RWPE2 (cell line): ENCODE results near the gene TMX2.
"Not testable (repeated sequence)": the region's sequence is repeated elsewhere in the genome, so short reads cannot be mapped to it uniquely, and the experiment has no call there.

ENCODE experiments used
- ATAC-seq: fragments of 200-7000 bp; cut with Tn5 transposase; 3 replicates; pipeline ENCODE4 v1.9.1; 2021; ENCODE audit warnings: low read depth
- DNase-seq: peaks from one replicate; pipeline ENCODE4 v3.0.0-alpha.2; 2020; ENCODE audit warnings: low spot score
- H3K27ac ChIP-seq: fragments of 450-650 bp; 2 replicates; pipeline ENCODE4 v1.5.1; 2017; ENCODE audit warnings: mild to moderate bottlenecking; ENCODE audit not compliant: poor library complexity, severe bottlenecking
- H3K27me3 ChIP-seq: fragments of 250-450 bp; sonication (Bioruptor Pico); 2 replicates; pipeline ENCODE4 v1.5.1; 2021; ENCODE audit warnings: mild to moderate bottlenecking, moderate library complexity; ENCODE audit not compliant: insufficient read depth, poor library complexity, severe bottlenecking
- H3K36me3 ChIP-seq: fragments of 250-450 bp; sonication (Bioruptor Pico); 2 replicates; pipeline ENCODE4 v1.5.1; 2020; ENCODE audit warnings: low read depth, mild to moderate bottlenecking, moderate library complexity
- H3K4me1 ChIP-seq: fragments of 250-450 bp; sonication (Bioruptor Pico); 2 replicates; pipeline ENCODE4 v1.5.1; 2021; ENCODE audit warnings: mild to moderate bottlenecking, moderate library complexity; ENCODE audit not compliant: insufficient read depth, poor library complexity, severe bottlenecking
- H3K4me3 ChIP-seq: fragments of 250-450 bp; sonication (Bioruptor Pico); 2 replicates; pipeline ENCODE4 v1.5.1; 2021; ENCODE audit warnings: mild to moderate bottlenecking, moderate library complexity; ENCODE audit not compliant: severe bottlenecking
- H3K9me3 ChIP-seq: fragments of 250-450 bp; sonication (Bioruptor Pico); 2 replicates; pipeline ENCODE4 v1.5.1; 2021; ENCODE audit warnings: mild to moderate bottlenecking, moderate library complexity; ENCODE audit not compliant: severe bottlenecking
- CTCF ChIP-seq: fragments of 450-650 bp; IDR thresholded peaks from one replicate; pipeline ENCODE4 v1.5.1; 2017; ENCODE audit warnings: mild to moderate bottlenecking, moderate library complexity; ENCODE audit not compliant: poor library complexity, severe bottlenecking

The TMX2 gene

GRCh38 chr11:57699813-57700212 lies 12.6 kb upstream of the TMX2 start:
- TF ChIP-seq CTCF = no peak
- no peaks in the 10 kb centered on the region for H3K27me3 ChIP-seq
- no peak for ATAC-seq
- H3K4me1 ChIP-seq = no peaks in the 10 kb centered on the region
- no peaks in the 10 kb centered on the region for H3K9me3 ChIP-seq
- no peak overlapping the region for H3K4me3 ChIP-seq
- no peak for DNase-seq
- H3K27ac ChIP-seq = no peak overlapping the region
- peaks cover 84% of the 10 kb centered on the region for H3K36me3 ChIP-seq

- Histone ChIP-seq H3K4me1 (no peaks in the 10 kb centered on the region), H3K36me3 (peaks cover 82% of the 10 kb centered on the region), H3K9me3 (no peaks in the 10 kb centered on the region), H3K27me3 (no peaks in the 10 kb centered on the region), H3K4me3 (no peak overlapping the region), H3K27ac (no peak overlapping the region)
- no peak for TF ChIP-seq CTCF
- DNase-seq (no peak), ATAC-seq (no peak)
These were observed 12.0 kb upstream of the TMX2 start for GRCh38 chr11:57700425-57700824.

- TF ChIP-seq CTCF = no peak
- Histone ChIP-seq H3K27me3 (no peaks in the 10 kb centered on the region), H3K36me3 (peaks cover 58% of the 10 kb centered on the region), H3K4me3 (no peak overlapping the region), H3K4me1 (no peaks in the 10 kb centered on the region), H3K9me3 (no peaks in the 10 kb centered on the region), H3K27ac (no peak overlapping the region)
- no peak for ATAC-seq
- DNase-seq = no peak
These were observed 9.1 kb upstream of the TMX2 start for GRCh38 chr11:57703341-57703740.

GRCh38 chr11:57704932-57705331 lies 7.5 kb upstream of the TMX2 start:
- H3K36me3 ChIP-seq = peaks cover 47% of the 10 kb centered on the region
- DNase-seq = no peak
- ATAC-seq = no peak
- no peak for TF ChIP-seq CTCF
- no peaks in the 10 kb centered on the region for H3K27me3 ChIP-seq
- no peak overlapping the region for H3K27ac ChIP-seq
- H3K9me3 ChIP-seq = no peaks in the 10 kb centered on the region
- no peaks in the 10 kb centered on the region for H3K4me1 ChIP-seq
- no peak overlapping the region for H3K4me3 ChIP-seq

- H3K4me1 ChIP-seq, H3K27ac ChIP-seq, H3K4me3 ChIP-seq, H3K9me3 ChIP-seq, ATAC-seq, H3K27me3 ChIP-seq, DNase-seq: not testable (repeated sequence)
- peaks cover 44% of the 10 kb centered on the region for H3K36me3 ChIP-seq
These were observed 7.0 kb upstream of the TMX2 start for GRCh38 chr11:57705432-57705831.
